HAP-1 (cell line): Measurements from ENCODE around the gene FBXW8.

Source experiments
- DNase-seq, 2 experiments: peaks; one replicate each; pipeline ENCODE4 v3.0.0-alpha.2; 2016 to 2020; ENCODE audit warnings: low spot score in 2 of 2
- H3K27me3 ChIP-seq: fragments of 250-450 bp; sonication (Bioruptor Pico); 2 replicates; pipeline ENCODE4 v1.5.1; 2020; ENCODE audit warnings: low read depth, mild to moderate bottlenecking, moderate library complexity
- H3K36me3 ChIP-seq: fragments of 250-450 bp; sonication (Bioruptor Pico); replicated peaks from 2 replicates; pipeline ENCODE4 v1.5.1; 2020; ENCODE audit warnings: mild to moderate bottlenecking
- H3K4me1 ChIP-seq: fragments of 250-450 bp; sonication (Bioruptor Pico); 2 replicates; pipeline ENCODE4 v1.5.1; 2020; ENCODE audit warnings: mild to moderate bottlenecking
- H3K4me3 ChIP-seq: fragments of 250-450 bp; sonication (Bioruptor Pico); 2 replicates; pipeline ENCODE4 v1.5.1; 2020; ENCODE audit warnings: mild to moderate bottlenecking, moderate library complexity
- H3K9me3 ChIP-seq: fragments of 250-450 bp; sonication (Bioruptor Pico); 2 replicates; pipeline ENCODE4 v1.5.1; 2020; ENCODE audit warnings: mild to moderate bottlenecking, moderate library complexity
- in situ Hi-C: fragments of 300-500 bp; cut with MboI; formaldehyde crosslinking; loops from 3 replicates; pipeline ENCODE4 v1.14.3; 2020; ENCODE audit warnings: low sequenced_read_pairs, inconsistent platforms, mixed read lengths

The FBXW8 gene

GRCh38 chr12:116880213-116880816 lies 30.4 kb upstream of the FBXW8 start:
- Histone ChIP-seq H3K36me3 (no peaks in the 10 kb centered on the region), H3K27me3 (peaks cover 49% of the 10 kb centered on the region), H3K9me3 (no peaks in the 10 kb centered on the region), H3K4me1 (peaks cover 7% of the 10 kb centered on the region), H3K4me3 (peak overlapping the region; percentile 40)
- no peak for DNase-seq
- in situ Hi-C loops = no loop called here

- peak overlapping the region; percentile 40 for H3K4me3 ChIP-seq
- no peaks in the 10 kb centered on the region for H3K9me3 ChIP-seq
- DNase-seq = peak; percentile 43 to 61
- no peaks in the 10 kb centered on the region for H3K36me3 ChIP-seq
- peaks cover 7% of the 10 kb centered on the region for H3K4me1 ChIP-seq
- in situ Hi-C loops = no loop called here
- H3K27me3 ChIP-seq = peaks cover 49% of the 10 kb centered on the region
Measured at GRCh38 chr12:116880817-116881324, 29.9 kb upstream of the FBXW8 start.

GRCh38 chr12:116881325-116881876 lies 29.3 kb upstream of the FBXW8 start, which contains the start of gene HRK:
Gene HRK (minus strand): TSS chr12:116881441. CDS start chr12:116881307, 134 bp downstream.
- DNase-seq = peak; percentile 23 to 61
- Histone ChIP-seq H3K4me3 (peak within 1 kb of the TSS; percentile 40), H3K4me1 (peaks cover 7% of the 10 kb centered on the region), H3K9me3 (no peaks in the 10 kb centered on the region), H3K36me3 (no peaks in the 10 kb centered on the region), H3K27me3 (peaks cover 49% of the 10 kb centered on the region)
- in situ Hi-C loops = no loop called here

GRCh38 chr12:116881877-116882507 lies 28.8 kb upstream of the FBXW8 start:
- in situ Hi-C loops = no loop called here
- H3K9me3 ChIP-seq = no peaks in the 10 kb centered on the region
- peaks cover 49% of the 10 kb centered on the region for H3K27me3 ChIP-seq
- no peak for DNase-seq
- H3K4me1 ChIP-seq = peaks cover 3% of the 10 kb centered on the region
- H3K4me3 ChIP-seq = peak overlapping the region; percentile 24
- H3K36me3 ChIP-seq = no peaks in the 10 kb centered on the region

- no peaks in the 10 kb centered on the region for H3K36me3 ChIP-seq
- H3K4me1 ChIP-seq = peaks cover 3% of the 10 kb centered on the region
- H3K4me3 ChIP-seq = no peak overlapping the region
- H3K9me3 ChIP-seq = no peaks in the 10 kb centered on the region
- DNase-seq = peak in 1 of 2 experiments; percentile 24
- in situ Hi-C loops = no loop called here
- H3K27me3 ChIP-seq = peaks cover 49% of the 10 kb centered on the region
Measured at GRCh38 chr12:116882742-116883141, 28.0 kb upstream of the FBXW8 start.

- Histone ChIP-seq H3K9me3 (no peaks in the 10 kb centered on the region), H3K4me3 (no peak overlapping the region), H3K4me1 (peaks cover 2% of the 10 kb centered on the region), H3K36me3 (no peaks in the 10 kb centered on the region), H3K27me3 (peaks cover 36% of the 10 kb centered on the region)
- no peak for DNase-seq
- in situ Hi-C loops = no loop called here
Measured at GRCh38 chr12:116884871-116885270, 25.9 kb upstream of the FBXW8 start.

- Histone ChIP-seq H3K4me1 (no peaks in the 10 kb centered on the region; the same call in none of the 2 replicates), H3K27me3 (peaks cover 30% of the 10 kb centered on the region), H3K9me3 (no peaks in the 10 kb centered on the region), H3K36me3 (no peaks in the 10 kb centered on the region), H3K4me3 (no peak overlapping the region)
- in situ Hi-C loops = no loop called here
- DNase-seq = no peak
Measured at GRCh38 chr12:116885491-116885890, 25.3 kb upstream of the FBXW8 start.

- no peaks in the 10 kb centered on the region for H3K9me3 ChIP-seq
- DNase-seq = no peak
- H3K27me3 ChIP-seq = peaks cover 18% of the 10 kb centered on the region
- in situ Hi-C loops = no loop called here
- H3K36me3 ChIP-seq = no peaks in the 10 kb centered on the region
- H3K4me3 ChIP-seq = no peak overlapping the region
- H3K4me1 ChIP-seq = no peaks in the 10 kb centered on the region; the same call in 1 of the 2 replicates
Measured at GRCh38 chr12:116887244-116887643, 23.5 kb upstream of the FBXW8 start.

- H3K4me3 ChIP-seq = no peak overlapping the region
- H3K27me3 ChIP-seq = peaks cover 12% of the 10 kb centered on the region
- DNase-seq = no peak
- no peaks in the 10 kb centered on the region for H3K36me3 ChIP-seq
- no peaks in the 10 kb centered on the region; the same call in 1 of the 2 replicates for H3K4me1 ChIP-seq
- no peaks in the 10 kb centered on the region for H3K9me3 ChIP-seq
- in situ Hi-C loops = no loop called here
Measured at GRCh38 chr12:116887897-116888296, 22.9 kb upstream of the FBXW8 start.

GRCh38 chr12:116890330-116890729 lies 20.4 kb upstream of the FBXW8 start:
- H3K36me3 ChIP-seq = no peaks in the 10 kb centered on the region
- no peak for DNase-seq
- no peaks in the 10 kb centered on the region for H3K9me3 ChIP-seq
- in situ Hi-C loops = no loop called here
- peaks cover 8% of the 10 kb centered on the region; the same call in 1 of the 2 replicates for H3K27me3 ChIP-seq
- no peak overlapping the region for H3K4me3 ChIP-seq
- no peaks in the 10 kb centered on the region; the same call in 1 of the 2 replicates for H3K4me1 ChIP-seq

- Histone ChIP-seq H3K4me1 (no peaks in the 10 kb centered on the region; the same call in 1 of the 2 replicates), H3K9me3 (no peaks in the 10 kb centered on the region), H3K36me3 (no peaks in the 10 kb centered on the region), H3K4me3 (no peak overlapping the region), H3K27me3 (peaks cover 8% of the 10 kb centered on the region; the same call in 1 of the 2 replicates)
- in situ Hi-C loops = no loop called here
- no peak for DNase-seq
Measured at GRCh38 chr12:116891019-116891418, 19.7 kb upstream of the FBXW8 start.

- in situ Hi-C loops = no loop called here
- H3K36me3 ChIP-seq = no peaks in the 10 kb centered on the region
- no peaks in the 10 kb centered on the region; the same call in 1 of the 2 replicates for H3K4me1 ChIP-seq
- no peak overlapping the region for H3K4me3 ChIP-seq
- H3K27me3 ChIP-seq = peaks cover 8% of the 10 kb centered on the region; the same call in 1 of the 2 replicates
- H3K9me3 ChIP-seq = no peaks in the 10 kb centered on the region
- DNase-seq = no peak
Measured at GRCh38 chr12:116892349-116893140, 18.2 kb upstream of the FBXW8 start.

- no peak overlapping the region for H3K4me3 ChIP-seq
- in situ Hi-C loops = no loop called here
- H3K36me3 ChIP-seq = no peaks in the 10 kb centered on the region
- peaks cover 6% of the 10 kb centered on the region; the same call in 1 of the 2 replicates for H3K27me3 ChIP-seq
- H3K4me1 ChIP-seq = no peaks in the 10 kb centered on the region
- no peaks in the 10 kb centered on the region for H3K9me3 ChIP-seq
- DNase-seq = no peak
Measured at GRCh38 chr12:116894913-116895312, 15.8 kb upstream of the FBXW8 start.
